Dedifferentiated amniotic fluid mesenchymal stem cell (primary cell): ENCODE measurements around the gene CPPED1.
"Not testable (repeated sequence)": the region's sequence is repeated elsewhere in the genome, so short reads cannot be mapped to it uniquely, and the experiment has no call there.

ENCODE experiments used
- DNase-seq: peaks from one replicate; pipeline ENCODE4 v3.0.0-alpha.2; 2016; ENCODE audit errors: extremely low spot score

The CPPED1 gene

DNA sequence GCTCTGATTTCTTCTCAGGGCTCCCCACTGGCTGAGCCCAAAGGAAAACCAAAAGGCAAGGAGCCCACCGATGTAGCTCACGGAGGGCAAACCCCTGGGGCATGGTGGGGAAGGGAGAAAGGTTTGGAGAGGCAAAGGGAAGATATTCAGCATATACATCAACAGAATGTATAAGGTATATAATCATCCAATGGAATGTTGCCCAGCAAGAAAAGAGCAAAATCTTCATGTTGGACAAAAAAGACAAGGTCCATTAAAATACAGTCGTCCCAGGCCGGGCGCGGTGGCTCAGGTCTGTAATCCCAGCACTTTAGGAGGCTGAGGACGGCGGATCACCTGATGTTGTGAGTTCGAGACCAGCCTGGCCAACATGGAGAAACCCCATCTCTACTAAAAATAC, 1.6 kb downstream of the CPPED1 start:
- no peak for DNase-seq

DNA sequence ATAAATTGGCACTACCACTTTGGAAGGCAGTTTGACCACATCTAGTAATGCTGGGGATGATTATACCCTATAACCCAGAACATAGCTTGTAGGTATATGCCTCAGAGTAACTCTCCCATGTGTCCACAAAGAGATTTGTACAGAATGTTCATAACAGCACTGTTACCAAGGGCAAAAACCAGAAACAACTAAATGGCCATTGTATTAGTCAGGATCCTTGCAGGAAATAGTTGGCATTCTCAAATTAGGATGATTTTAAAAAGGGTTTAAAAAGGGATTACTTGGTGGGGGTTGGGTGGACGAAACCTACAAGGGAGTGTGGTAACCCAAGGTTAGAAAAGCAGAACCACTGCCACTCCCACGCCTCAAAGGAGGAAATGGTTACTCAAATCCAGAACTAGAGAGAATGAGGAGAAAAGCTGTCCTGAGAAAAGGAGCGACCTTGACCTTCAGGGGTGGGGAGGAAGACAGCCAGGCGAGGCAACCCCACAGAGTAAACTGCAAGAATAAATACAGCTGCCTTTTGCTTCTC, 2.1 kb downstream of the CPPED1 start:
- peak; percentile 82 for DNase-seq

DNA sequence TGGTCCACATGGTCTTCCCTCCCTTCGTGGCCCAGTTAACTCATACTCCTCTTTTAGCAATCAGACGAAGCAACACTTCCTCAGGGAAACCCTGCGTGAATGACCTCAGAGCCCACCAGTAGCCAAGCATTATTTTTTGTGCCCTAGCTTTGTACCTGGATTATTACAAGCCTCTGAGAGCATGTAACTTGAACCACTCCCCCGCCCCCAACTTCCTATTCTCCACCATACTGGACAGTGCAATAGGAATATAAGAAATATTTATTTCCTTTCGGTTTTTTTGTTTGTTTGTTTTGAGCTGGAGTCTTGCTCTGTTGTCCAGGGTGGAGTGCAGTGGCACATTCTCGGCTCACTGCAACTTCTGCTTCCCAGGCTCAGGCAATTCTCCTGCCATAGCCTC, 2.9 kb downstream of the CPPED1 start:
- no peak for DNase-seq

DNA sequence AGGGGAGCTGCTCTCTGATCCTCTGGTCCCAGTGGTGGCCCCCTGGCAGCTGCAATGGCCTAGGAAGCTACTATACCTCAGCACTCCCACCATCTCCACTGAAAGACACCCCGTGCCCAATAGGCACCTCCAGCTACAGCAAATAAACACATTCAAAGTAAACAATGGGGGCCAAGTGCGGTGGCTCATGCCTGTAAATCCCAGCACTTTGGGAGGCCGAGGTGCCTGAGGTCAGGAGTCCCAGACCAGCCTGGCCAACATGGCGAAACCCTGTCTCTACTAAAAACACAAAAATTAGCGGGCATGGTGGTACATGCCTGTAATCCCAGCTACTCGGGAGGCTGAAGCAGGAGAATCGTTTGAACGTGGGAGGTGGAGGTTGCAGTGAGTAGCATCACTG, 3.7 kb downstream of the CPPED1 start:
- DNase-seq, result not testable (repeated sequence)

DNA sequence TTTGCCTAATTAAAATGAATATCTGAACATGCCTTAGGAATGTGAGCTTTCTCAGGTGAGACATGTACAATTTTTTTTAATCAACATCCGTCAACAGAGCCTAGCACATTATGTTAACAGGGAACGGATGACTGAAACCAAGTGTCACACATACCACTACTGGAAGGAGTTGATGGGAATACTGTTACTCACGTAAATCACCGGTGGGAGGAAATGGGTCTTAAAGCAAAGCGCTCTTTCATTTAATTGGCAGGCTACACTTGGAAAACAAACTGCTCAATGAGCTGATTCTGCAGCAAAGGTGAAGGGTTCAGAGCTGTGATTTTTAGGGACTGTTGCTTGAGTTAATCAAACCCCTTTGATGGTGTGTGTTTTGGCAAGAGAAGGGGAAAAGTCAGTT, 4.8 kb downstream of the CPPED1 start:
- no peak for DNase-seq

DNA sequence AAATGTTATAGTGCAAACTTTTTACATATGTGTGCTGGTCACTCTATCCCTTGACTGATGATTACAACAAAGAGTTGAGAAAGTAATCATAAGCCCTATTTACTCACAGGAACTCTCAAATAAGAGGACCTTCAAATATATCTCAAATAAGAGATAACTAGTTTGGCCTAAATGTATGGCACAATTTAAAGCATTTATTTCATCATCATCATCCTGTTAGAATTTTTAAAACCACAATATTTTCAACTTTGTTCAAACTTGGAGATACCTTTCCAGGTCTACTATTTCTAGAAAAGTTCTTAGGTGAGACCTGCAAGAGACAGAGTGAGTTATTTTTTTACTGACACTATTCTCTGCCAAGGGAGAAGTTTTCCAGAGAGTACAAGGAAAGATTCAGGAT, 5.5 kb downstream of the CPPED1 start:
- no peak for DNase-seq

DNA sequence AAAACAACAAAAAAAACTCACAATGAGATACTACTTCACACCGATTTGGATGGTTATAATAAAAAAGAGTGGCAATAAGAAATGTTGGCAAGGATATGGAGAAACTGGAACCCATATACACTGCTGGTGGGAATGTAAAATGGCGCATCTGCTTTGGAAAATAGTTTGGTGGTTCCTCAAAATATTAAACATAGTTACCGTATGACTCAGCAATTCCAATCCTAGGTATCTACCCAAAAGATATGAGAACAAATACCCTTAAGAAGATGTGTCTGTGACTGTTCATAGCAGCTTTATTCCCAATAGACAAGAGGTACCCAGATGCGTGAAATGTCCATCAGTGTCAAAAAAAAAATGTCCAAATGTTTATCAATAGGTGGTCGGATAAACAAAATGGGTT, 7.2 kb downstream of the CPPED1 start:
- DNase-seq, result no peak

DNA sequence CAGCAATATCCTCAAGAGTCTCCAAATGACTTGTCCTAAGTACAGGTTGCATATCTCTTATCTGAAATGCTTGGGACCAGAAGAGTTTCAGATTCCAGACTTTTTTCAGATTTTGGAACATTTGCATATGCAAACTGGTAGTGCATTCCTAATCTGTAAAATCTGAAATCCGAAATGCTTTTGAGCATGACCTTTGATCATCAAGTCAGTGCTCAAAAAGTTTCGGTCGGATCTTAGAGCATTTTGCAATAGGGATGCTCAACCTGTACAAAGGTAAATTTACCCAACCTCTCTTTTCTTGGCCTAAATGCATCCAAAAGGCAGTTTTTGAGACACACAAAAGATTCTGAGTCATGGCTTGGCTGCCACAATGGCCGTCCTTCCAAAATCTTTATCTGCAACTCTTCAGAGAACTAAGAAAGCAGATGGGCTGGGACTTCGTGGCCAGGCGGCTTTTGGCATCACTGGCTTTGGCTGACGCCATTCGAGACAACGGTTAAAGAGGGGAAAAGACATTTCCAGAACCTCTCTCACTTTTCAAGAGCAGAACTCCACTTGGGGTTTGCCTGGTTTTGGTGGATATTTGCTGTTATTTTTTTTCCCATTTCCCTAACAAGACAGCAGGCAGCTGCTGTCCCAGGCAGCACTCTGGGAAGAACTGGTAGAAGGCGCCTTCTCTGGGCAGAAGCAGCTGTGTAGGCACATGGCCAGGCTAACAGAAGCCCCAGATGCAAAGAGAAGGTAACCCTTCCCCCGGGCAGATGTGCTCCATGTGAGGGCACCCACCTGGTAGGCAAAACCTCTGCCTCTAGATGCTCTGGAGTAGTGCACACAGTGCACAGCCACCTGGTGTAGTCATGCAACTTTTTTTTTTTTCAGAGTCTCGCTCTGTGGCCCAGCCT, 8.9 kb downstream of the CPPED1 start:
- DNase-seq, result no peak

DNA sequence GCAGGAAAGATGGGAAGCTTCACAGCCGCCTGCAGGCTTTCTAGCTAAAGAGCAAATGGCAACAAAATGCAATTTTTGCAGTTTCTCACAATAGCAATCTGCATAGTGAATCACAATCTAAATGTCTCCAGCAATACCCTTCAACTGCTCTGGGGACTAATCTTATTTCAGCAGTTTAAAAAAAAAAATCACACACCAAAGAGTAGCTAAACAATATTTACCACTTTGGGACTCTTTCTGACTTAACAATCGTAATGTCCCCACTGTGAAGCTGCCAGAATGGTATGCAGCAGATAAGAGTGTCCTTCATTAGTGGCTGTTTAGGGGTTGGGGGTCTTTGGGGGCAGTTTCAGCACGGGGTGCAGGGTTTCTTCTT, 9.8 kb downstream of the CPPED1 start:
- no peak for DNase-seq

DNA sequence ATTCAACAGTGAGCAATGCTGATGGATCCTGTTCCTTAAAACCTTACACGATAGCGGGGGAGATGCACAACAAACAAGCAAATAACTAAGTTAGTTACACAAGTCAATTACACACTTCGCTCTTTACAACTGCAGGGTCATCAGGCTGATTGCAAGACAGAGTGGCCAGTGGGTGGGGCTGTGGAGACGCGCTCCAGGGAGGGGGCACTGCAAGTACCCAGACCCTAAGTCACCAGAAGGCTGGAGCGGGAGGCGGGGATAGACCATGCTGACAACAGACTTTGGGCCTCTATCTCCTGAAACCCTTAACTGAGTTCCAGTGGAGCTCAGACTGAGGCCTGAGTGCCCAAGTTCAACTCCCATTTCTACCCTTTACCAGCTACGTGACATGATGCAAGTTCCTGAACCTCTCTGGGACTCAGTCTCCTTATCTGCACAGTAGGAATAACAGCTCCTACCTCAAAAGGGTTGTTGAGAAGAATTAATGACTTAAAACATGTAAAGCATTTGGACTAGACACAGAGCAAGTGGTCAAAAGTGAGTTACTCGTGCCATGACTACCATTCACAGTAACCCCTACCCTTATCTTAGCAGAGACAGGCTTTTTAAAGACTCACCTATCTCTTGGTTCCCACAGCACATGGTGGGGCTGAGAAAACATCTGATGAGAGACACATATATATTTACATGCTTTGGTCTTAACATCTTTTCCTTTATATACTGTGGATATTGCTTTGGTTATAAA, 10.4 kb downstream of the CPPED1 start:
- no peak for DNase-seq

DNA sequence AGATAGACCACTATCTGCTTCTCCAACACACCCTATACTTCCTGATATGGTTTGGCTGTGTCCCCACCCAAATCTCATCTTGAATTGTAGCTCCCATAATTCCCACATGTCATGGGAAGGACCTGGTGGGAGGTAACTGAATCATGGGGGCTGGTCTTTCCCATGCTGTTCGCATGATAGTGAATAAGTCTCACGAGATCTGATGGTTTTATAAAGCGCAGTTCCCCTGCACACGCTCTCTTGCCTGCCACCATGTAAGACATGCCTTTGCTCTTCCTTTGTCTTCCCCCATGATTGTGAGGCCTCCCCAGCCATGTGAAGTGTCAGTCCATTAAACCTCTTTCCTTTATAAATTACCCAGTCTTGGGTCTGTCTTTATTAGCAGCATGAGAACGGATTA, 11.2 kb downstream of the CPPED1 start:
- DNase-seq, result not testable (repeated sequence)

DNA sequence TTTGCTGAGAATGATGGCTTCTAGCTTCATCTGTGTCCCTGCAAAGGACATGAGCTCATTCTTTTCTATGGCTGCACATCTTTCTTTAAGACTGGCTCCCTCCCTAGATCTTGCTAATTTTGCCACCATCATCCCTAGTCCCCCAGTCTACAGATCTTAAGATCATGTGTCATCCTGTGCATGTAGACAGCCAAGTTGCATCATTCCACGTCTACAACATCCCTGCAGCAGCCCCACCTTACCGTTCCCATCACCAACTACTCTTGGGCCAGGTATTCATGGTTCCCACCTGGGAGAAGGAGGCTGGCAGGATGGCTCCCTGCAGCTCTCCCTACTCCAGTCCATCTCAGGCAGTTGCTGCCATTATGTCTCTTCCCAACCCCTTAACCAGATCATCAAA, 12.3 kb downstream of the CPPED1 start:
- DNase-seq, result no peak

DNA sequence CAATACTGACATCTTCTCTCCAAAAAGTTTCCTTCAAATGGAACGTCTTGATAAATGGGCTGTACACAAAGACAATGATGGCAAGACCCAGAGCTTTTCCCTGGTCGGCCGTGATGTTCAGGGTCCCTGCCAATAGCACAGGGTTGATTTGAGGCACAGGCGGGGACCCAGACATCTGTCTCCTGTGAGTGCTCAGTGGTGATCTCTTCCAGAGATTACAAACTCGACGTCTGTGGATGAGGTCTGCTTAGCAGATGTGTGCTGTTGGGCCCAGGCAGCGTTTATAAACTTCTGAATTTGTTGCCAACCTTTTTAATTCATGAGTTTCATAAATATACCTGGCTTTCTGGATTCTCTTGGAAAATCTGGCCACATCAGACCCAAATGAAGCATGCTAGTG, 14.9 kb downstream of the CPPED1 start:
- DNase-seq, result no peak

DNA sequence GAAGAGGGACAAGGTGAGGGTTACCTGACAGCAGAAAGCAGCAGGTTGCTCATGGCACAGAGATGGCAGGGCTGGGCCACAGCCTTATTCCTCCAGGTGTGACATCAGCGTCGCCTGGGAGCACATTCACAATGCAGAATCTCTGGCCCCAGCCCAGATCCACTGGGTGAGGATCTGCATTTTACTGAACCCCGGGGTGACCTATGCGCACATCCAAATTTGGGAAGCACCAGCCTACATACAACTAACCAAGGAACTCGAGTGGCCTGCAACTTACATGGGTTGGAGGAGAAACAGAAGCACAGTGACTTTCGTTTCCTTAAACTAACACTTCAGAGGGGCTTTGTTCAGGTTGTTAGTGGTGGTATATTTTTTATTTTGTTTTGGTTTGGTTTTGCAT, 17.6 kb downstream of the CPPED1 start:
- no peak for DNase-seq

DNA sequence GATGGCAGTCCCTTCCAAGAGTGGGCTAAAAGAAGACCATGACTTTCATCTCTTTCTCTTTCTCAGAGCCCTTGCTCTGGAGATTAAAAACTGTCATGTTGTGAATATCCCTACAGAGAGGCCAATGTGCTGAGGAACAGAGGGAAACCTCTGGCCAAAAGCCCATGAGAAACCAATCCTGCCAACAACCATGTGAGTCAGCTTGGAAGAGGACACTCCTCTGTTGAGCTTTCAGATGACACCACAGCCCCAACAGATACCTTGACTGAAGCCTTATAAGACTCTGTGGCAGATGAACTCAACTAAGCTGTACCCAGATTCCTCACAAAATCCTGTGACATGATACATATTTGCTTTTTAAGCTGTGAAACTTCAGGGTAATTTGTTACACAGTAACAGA, 19.6 kb downstream of the CPPED1 start:
- no peak for DNase-seq

DNA sequence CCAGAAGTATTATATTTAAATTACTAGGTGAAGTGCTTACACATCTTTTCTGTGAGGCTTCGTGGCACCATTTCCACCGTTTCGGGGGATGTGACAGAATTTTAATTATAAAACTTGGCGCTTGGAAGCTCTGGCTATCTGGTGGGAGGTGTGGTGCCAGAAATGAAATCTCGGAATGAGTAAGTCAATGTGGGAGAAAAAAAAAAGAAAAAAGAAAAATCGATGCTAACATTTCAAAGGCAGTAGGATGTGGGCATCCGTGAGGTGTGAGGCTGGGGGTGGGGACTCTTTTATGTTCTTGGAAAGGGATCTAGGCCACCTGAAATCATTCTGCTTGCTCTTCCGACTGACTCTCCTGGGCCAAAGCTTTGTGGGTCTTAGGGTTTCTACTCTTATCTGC, 21.9 kb downstream of the CPPED1 start:
- DNase-seq, result no peak

DNA sequence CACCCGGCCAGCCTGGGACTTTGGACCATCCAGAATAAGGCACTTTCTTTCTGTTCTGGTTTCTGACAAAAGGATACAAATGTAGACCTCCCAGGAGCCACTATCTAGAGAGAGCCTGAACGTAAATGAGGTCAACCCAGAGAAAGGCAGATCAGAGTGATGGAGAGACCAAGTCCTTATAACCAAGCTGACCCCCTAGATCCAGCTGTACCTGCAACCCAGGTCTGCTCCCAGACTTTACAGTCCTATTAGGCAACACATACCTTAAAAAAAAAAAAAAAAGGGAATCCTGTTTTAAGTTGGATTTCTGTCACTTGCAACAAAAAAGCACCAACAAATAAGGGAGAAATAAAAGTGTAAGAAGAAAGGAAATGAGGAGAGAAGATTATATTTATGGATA, 23.2 kb downstream of the CPPED1 start:
- DNase-seq, result no peak

DNA sequence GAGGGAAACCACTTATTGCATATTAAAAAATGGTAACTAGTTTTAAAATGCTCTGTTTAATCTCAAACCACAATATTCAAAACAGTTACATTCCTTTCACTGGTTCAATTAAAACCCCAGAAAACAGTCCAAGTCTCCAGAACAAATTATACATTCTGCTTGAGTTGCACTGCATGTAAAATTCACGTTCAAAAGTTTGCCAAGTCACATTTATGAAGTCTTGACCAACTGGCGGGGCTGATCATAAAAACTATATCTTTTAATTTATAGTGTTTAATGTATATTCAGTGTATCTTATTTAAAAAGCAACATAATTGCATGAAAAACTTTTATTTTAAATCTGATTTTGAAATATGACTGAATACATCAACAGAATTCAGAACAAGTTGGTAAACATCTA, 25.0 kb downstream of the CPPED1 start:
- DNase-seq, result no peak

DNA sequence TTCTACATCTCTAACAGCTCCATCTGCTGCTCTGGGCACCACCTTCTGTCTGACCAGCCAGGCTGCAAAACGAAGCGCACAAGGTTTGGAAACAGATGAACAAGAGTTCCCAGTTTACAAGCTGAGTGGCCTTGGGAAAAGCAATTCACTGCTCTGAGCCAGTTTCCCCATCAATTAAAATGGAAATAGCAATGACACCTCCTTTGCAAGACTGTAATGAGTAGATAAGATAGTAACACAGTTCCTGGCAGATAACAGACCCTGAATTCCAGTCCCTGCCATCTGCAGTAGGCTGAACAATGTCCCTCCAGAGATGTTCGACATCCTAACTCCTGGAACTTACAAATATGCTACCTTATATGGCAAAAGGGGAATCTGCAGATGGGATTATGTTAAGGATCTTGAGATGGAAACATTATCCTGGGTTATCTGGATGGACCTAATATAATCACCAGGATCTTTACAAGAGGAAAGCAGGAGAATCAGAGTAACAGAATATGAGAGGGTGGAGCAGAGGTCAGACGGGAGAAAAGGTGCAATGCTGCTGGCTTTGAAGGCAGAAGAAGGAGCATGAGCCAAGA, 27.9 kb downstream of the CPPED1 start:
- DNase-seq, result no peak

DNA sequence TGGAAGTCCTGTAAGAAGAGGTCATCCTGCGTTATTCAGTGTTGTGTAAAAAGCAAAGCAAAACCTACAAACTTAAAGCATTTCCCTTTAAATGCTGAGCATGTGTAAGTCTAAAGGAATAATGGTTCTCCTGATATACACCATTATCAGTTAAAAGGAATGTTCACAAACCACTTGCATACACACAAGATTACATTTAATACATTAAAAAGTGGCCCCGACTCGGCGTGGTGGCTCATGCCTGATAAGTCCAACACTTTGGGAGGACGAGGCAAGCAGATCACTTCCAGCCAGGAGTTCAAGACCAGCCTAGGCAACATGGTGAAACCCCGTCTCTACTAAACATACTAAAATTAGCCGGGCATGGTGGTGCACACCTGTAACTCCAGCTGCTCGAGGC, 30.5 kb downstream of the CPPED1 start:
- no peak for DNase-seq

DNA sequence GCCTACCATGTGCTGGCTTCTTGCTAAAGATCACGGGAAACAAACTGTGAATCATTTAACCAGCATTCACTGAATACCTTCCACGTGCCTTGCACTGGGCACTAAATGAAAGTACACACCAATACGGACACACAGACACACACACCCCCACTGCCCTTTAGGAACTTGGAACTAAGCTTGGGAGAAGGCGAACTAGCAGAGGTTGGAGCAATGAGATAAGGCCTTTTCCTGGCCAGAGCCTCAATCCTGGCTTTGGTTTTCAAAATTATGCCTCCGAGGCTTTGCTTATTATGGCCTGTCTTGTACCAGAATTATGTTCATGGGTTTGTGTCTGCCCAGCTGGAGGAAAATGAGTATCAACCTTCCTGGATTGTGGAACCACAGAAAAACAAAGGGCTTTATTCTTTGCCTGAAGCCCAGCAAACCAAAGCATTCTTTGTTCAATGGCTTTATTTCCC, 32.3 kb downstream of the CPPED1 start:
- DNase-seq, result no peak

DNA sequence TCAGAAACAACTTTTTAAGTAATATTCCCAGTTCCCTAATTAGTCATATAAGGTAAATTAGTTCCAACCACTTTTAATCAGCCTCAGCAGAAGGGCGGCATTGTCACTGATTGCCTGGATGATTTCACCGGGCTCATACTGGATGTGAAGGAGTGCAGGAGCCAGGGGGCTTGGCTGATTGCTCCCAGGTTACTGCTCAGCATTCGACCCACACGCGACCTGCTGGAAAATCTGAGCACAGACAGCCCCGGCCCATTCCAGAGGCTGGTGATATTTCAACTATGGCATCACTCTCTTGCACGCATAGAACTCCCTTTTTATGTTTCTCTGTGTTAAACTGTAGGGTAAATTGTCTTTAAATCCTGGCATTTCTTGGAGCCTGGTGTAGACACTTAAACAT, 34.2 kb downstream of the CPPED1 start:
- no peak for DNase-seq

DNA sequence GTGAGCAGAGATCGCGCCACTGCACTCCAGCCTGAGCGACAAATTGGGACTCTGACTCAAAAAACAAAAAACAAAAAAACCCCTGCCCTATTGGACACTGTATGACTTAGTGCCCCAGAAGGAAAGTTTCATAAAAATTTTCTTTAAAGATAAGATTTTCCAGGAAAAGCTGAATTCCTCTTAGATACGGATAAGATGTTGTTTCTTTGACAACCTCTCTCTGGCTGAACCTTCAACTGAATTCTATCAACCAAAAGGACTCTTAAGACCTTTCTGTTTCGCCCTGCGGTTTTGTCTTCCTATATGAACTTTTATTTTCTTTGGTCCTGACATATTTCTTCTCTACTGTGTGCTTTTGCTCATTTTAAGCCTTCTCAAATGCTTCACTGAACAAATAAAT, 35.8 kb downstream of the CPPED1 start:
- DNase-seq, result no peak
